GM12878 (cell line): ENCODE measurements around the gene TMPRSS4. TPM values are rescaled to one million over a fixed set of nuclear protein-coding genes. Genes with fewer than 3 reads are reported as not detected.

Experiments used
- CEBPZ ChIP-seq: fragments of 150-350 bp; IDR thresholded peaks from 2 replicates; pipeline ENCODE4 v1.6.1; 2016; ENCODE audit warnings: low read depth, low read length
- IRF4 ChIP-seq: IDR thresholded peaks from 2 replicates; pipeline ENCODE4 v1.6.1; 2011; ENCODE audit warnings: low read depth, low read length
- MYB ChIP-seq: fragments of 150-350 bp; IDR thresholded peaks from 2 replicates; pipeline ENCODE4 v1.6.1; 2014; ENCODE audit warnings: mild to moderate bottlenecking, low read depth, low read length, borderline replicate concordance
- NFYB ChIP-seq: IDR thresholded peaks from 2 replicates; pipeline ENCODE4 v1.6.1; 2011; ENCODE audit warnings: low read depth, mild to moderate bottlenecking, low read length, improper control_type of control experiment, moderate library complexity; ENCODE audit not compliant: insufficient read depth
- SUZ12 ChIP-seq: fragments of 200-600 bp; sonication (generic); IDR thresholded peaks from one replicate; pipeline ENCODE4 v1.6.1; 2018; ENCODE audit warnings: antibody characterized with exemption, mild to moderate bottlenecking; ENCODE audit not compliant: unreplicated experiment
- WRNIP1 ChIP-seq: IDR thresholded peaks from 2 replicates; pipeline ENCODE4 v1.6.1; 2011; ENCODE audit warnings: low read depth, low read length, improper control_type of control experiment, borderline replicate concordance
- ZBTB40 ChIP-seq: fragments of 450-650 bp; IDR thresholded peaks from 2 replicates; pipeline ENCODE4 v1.6.1; 2016; ENCODE audit warnings: mild to moderate bottlenecking, moderate library complexity, borderline replicate concordance
- polyA plus RNA-seq, 11 experiments: library from polyadenylated mRNA; depleted of rRNA in 4 of 11; unstranded in 6 of 11; stranded (reverse) in 5 of 11; fragments of >200 nt; fragmentation: Nextera tagmentation in 4 of 11; fragmentation: Illumina TruSeq in 1 of 11; extraction: Ambion mirVana in 4 of 11; extraction: Trizol in 1 of 11; gene quantifications; 1 replicate in 1 of 11; 2 replicates in 10 of 11; pipeline versions ENCODE4 v1.2.1 to v1.2.3, GENCODE V29; 2011 to 2016; ENCODE audit warnings: inconsistent platforms in 2 of 11, missing spikeins in 2 of 11, low read depth in 1 of 11
- total RNA-seq, 4 experiments: library from RNA; depleted of rRNA in 3 of 4; stranded (reverse); fragments of >200 nt in 3 of 4; fragmentation: Illumina TruSeq in 1 of 4; extraction: Trizol in 1 of 4; gene quantifications; 2 replicates each; pipeline versions ENCODE4 v1.2.1 to v1.2.3, GENCODE V29; 2013 to 2021

The TMPRSS4 gene
- total and polyA plus RNA-seq, 10 of the 15 experiments (the other 5 are each of a cell fraction or from before 2014, with no cell fraction given), result 0.14 to 0.26 TPM; not detected in 8

GRCh38 chr11:118149493-118149892, 72.6 kb downstream of the TMPRSS4 start (continued):
- TF ChIP-seq NFYB (no peak), WRNIP1 (no peak), SUZ12 (no peak), ZBTB40 (no peak), CEBPZ (no peak), IRF4 (no peak), MYB (no peak)
